Stimulated activated CD8-positive, alpha-beta memory T cell treated with anti-CD3 and anti-CD28 coated beads, Interleukin-7, amount 100 ng/mL, for 1 hour (primary cell): ENCODE measurements around the gene RAB3IL1.
A peak's percentile ranks its signal among the peaks of the same experiment; 100 is the strongest.
"Not testable (repeated sequence)": the region's sequence is repeated elsewhere in the genome, so short reads cannot be mapped to it uniquely, and the experiment has no call there.

Source experiments
- DNase-seq, 2 donors: peaks; one replicate each; pipeline ENCODE4 v3.0.0-alpha.2; 2020; ENCODE audit warnings: low read depth in 2 of 2

RAB3IL1 gene

DNA sequence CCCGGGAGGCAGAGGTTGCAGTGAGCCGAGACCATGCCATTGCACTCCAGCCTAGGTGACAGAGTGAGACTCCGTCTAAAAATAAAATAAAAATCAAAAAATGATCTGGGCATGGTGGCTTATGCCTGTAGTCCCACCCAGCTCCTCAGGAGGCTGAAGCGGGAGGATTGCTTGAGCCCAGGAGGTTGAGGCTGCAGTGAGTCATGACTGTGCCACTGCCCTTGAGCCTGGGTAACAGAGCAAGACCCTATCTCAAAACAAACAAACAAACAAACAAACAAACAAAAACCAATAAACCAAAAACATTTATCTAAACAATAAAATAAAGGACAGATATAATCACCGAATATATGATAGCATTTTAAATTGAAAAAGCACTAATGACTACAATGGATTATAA lies 36.3 kb upstream of the RAB3IL1 start:
- not testable (repeated sequence) for DNase-seq

GRCh38 chr11:61952882-61953281 lies 35.5 kb upstream of the RAB3IL1 start:
- no peak for DNase-seq

DNA sequence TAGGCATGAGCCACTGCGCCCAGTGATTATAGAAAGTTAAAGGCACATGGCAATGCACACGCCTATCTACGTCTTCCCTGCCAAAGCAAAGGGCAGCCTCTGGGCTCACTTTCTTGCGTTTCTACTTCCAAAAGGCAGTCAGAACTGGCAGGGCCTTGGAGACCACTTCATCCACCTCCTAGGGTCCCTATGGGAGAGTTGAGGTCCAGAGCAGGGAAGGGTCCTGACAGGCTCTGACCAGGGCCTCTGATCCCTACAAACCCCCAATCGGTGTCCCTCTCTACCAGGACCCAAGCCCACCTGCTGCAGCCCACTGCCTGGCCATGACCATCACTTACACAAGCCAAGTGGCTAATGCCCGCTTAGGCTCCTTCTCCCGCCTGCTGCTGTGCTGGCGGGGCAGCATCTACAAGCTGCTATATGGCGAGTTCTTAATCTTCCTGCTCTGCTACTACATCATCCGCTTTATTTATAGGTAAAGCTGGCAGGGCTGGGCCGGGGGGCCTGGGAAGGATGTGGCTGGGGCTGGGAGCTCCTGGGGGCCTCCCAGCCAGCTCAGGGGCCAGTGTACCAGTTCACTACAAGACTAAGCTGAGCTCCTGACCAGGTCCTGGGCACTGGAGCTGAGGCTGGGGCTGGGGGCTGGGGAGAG lies 34.2 kb upstream of the RAB3IL1 start:
- no peak for DNase-seq

DNA sequence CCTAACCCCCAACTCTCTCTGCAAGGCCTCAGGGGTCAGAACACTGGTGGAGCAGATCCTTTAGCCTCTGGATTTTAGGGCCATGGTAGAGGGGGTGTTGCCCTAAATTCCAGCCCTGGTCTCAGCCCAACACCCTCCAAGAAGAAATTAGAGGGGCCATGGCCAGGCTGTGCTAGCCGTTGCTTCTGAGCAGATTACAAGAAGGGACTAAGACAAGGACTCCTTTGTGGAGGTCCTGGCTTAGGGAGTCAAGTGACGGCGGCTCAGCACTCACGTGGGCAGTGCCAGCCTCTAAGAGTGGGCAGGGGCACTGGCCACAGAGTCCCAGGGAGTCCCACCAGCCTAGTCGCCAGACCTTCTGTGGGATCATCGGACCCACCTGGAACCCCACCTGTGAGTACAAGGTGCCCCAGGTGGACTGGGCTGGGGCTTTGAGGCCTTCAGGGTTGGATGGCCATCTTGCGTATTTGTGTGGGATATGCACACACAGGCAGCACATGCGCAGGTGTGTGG lies 32.7 kb upstream of the RAB3IL1 start, which contains the start of gene BEST1:
Gene BEST1, plus strand, starts transcription at position 317 of the 513 bp plus-strand sequence. CDS start 1,456 bp downstream, outside the sequence.
- DNase-seq = no peak

GRCh38 chr11:61949169-61950034 lies 32.0 kb upstream of the RAB3IL1 start:
- DNase-seq = no peak

- no peak for DNase-seq
These were observed 31.1 kb upstream of the RAB3IL1 start for GRCh38 chr11:61948505-61948904.

DNA sequence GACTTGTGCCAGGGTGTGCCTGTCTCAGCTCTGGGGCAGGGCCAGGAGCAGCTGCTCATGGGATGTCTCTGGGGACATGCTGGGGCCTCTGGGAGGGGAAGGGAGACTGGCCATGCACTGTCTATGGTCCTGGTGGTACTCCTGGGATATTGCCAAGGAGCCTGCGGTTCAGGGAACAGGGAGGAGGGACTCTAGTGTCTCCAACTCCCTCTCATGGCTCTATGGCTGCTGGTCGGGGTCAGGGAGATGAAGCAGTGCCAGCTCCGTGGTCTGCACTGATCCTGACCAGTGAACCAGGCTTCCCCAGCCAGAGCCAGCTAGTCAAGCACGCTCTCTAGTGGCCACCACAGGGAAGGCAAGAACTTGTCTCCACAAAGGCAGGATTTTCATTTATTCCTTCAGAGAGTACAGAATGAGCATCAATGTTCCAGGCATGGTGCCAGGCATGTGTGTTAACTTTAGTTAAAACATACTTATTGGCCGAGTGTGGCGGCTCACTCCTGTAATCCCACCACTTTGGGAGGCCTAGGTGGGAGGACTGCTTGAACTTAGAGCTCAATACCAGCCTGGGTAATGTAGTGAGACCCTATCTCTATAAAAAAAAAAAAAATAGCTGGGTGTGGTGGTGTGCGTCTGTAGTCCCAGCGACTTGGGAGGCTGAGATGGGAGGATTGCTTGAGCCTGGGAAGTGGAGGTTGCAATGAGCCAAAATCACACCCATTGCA lies 30.3 kb upstream of the RAB3IL1 start:
- peak in 1 of 2 donors; percentile 47 for DNase-seq

DNA sequence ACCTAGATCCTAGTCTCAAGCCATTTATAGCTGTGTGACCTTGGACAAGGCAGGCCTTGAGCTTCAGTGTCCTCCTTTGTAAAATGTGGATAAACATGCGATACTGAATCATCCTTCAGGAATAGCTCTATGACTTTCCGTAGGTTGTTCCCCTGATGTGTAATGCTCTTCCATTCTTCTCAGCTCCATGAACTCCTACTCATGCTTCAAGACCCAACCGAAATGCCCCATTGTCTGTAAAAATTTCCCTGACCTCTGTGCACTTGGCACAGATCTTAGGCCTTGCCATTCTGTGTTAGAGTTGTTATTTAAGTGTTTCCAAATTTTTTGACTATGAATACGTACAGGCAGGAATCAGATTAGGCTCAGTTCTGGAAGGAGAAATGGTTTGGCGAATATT lies 29.5 kb upstream of the RAB3IL1 start:
- no peak for DNase-seq

DNA sequence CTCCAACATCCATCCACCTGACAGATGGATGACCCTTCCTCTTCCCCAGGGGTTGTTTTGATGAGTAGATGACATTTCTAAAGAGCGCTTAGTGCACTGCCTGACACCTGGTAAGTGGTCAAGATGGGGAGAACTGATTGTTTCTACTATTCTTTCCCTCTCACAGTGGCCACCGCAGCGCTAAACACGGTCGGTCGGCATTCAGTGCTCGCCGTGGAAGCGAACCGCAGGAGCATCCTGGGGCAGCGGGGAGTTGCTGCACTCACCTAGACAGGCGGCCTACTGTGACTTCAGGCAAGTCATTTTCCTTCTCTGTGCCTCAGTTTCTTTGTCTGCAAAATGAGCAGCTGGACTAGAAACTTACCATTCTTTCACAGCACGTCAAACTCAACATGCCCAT lies 27.8 kb upstream of the RAB3IL1 start:
- no peak for DNase-seq

- no peak for DNase-seq
These were observed 23.1 kb upstream of the RAB3IL1 start for GRCh38 chr11:61940466-61940865.

- DNase-seq = no peak
These were observed 18.5 kb upstream of the RAB3IL1 start for GRCh38 chr11:61935861-61936260.

- no peak for DNase-seq
These were observed 13.6 kb upstream of the RAB3IL1 start for GRCh38 chr11:61930933-61931332.

- DNase-seq = no peak
These were observed 11.2 kb upstream of the RAB3IL1 start for GRCh38 chr11:61928606-61929005.

DNA sequence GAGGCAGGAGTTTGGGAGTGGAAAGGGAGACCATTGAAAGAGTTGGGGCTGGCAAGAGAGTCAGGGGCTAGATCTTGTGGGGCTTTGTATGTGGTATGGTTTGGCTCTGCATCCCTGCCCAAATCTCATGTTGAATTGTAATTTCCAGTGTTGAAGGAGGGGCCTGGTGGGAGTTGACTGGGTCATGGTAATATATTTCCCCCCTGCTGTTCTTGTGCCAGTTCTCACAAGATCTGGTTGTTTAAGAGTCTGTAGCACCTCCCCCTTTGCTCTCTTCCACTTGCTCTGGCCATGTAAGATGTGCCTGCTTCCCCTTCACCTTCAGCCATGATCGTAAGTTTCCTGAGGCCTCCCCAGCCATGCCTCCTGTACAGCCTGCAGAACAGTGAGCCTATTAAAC lies 10.1 kb upstream of the RAB3IL1 start:
- no peak for DNase-seq

GRCh38 chr11:61926235-61926634 lies 8.9 kb upstream of the RAB3IL1 start:
- no peak for DNase-seq

- DNase-seq = no peak
These were observed 8.4 kb upstream of the RAB3IL1 start for GRCh38 chr11:61925736-61926135.

- no peak for DNase-seq
These were observed 6.7 kb upstream of the RAB3IL1 start for GRCh38 chr11:61924064-61924455.

GRCh38 chr11:61923166-61924063 lies 6.0 kb upstream of the RAB3IL1 start:
- DNase-seq = no peak

- no peak for DNase-seq
These were observed 5.2 kb upstream of the RAB3IL1 start for GRCh38 chr11:61922539-61922938.

DNA sequence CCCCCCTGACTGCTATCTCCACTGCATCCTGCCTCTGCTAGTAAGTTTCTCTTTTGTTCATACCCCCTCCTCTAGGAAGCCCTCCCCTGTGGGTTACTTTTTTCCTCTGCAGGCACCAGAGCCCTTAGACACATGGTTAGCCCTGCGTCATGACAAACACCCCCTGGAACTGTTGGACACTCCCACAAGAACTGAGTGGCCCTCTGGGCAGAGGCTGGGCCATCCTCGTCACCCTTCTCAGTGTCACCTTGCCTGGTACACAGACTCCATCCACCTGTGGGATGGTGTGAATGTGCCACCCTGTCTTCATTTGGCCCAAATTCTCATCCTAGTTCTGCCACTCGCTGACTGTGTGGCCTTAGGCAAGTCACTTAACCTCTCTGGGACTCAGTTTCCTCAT lies 4.1 kb upstream of the RAB3IL1 start:
- no peak for DNase-seq
